ENCODE results near the gene CASP12.

CASP12 gene

DNA sequence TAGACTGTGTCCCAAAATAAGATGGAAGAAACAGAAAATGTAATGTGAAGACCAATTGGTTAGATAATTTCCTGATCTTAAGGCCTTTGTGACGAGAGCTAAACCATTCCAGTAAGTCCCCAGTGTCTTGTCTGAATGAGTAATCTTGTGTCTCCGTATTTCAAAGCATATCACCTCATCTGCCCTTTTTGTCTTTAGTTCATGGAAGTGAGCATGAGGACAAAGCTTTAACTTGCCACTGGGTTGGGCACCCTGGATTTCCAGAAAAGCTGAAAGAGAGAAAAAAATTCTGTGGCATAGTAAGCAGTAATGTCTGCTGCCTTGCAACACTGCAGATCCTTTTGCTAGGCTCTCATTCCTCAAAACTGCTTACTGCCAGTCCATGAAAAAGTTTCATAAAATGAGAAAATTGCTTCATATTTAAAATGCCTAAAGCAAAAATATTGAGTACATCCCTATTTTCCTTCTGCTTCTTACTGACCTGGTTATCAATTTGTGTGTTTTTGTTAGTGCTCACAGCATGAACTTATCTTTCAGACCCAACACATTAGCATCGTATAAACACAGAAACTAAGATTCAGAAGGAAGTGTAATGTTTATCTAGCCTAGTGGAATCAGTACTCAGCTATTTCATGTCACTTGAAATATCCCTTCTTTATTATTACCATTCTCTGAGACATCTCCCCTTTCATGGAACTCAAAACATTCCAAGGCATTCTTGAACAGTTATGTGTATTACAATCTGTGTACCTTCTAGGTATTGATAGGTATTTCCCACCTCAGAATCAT, 5.3 kb downstream of the CASP12 start:
- no peak overlapping the region for H3K4me3 ChIP-seq (ENCODE audit: low read depth, low read length)
- TF ChIP-seq, protein P1, sequence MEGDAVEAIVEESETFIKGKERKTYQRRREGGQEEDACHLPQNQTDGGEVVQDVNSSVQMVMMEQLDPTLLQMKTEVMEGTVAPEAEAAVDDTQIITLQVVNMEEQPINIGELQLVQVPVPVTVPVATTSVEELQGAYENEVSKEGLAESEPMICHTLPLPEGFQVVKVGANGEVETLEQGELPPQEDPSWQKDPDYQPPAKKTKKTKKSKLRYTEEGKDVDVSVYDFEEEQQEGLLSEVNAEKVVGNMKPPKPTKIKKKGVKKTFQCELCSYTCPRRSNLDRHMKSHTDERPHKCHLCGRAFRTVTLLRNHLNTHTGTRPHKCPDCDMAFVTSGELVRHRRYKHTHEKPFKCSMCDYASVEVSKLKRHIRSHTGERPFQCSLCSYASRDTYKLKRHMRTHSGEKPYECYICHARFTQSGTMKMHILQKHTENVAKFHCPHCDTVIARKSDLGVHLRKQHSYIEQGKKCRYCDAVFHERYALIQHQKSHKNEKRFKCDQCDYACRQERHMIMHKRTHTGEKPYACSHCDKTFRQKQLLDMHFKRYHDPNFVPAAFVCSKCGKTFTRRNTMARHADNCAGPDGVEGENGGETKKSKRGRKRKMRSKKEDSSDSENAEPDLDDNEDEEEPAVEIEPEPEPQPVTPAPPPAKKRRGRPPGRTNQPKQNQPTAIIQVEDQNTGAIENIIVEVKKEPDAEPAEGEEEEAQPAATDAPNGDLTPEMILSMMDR (IDR thresholded peaks at IDR 0.05; ENCODE audit: low read depth, low read length), result no peak

DNA sequence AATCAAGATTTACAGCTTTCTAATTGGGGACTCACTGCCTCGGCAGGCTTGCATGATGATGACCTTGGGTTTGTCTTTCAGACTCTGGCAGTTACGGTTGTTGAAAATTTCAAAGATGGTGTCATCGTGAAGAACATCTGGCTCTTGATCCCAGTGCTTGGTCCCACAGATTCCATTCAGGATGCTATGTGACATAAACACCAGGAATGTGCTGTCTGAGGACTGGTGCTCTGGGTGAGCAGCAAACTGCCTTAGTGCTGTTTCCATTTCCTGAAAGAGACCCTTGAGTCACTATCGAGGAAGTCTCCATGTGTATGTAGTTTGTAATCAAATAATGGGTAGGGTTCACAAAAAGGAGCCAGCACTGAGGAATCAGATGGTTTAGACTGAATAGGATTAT, 7.1 kb downstream of the CASP12 start:
- H3K4me3 ChIP-seq (ENCODE audit: low read depth, low read length), result no peak overlapping the region
- TF ChIP-seq, protein P1 (IDR thresholded peaks at IDR 0.05; ENCODE audit: low read depth, low read length), result no peak

- TF ChIP-seq, protein P1 (IDR thresholded peaks at IDR 0.05; ENCODE audit: low read depth, low read length), result no peak
- no peak overlapping the region for H3K4me3 ChIP-seq (ENCODE audit: low read depth, low read length)
Measured at GRCh38 chr11:104883342-104883741, 14.9 kb downstream of the CASP12 start.

- H3K4me3 ChIP-seq (ENCODE audit: low read depth, low read length), result no peak overlapping the region
- TF ChIP-seq, protein P1 (IDR thresholded peaks at IDR 0.05; ENCODE audit: low read depth, low read length), result no peak
Measured at GRCh38 chr11:104881117-104881794, 17.0 kb downstream of the CASP12 start.

DNA sequence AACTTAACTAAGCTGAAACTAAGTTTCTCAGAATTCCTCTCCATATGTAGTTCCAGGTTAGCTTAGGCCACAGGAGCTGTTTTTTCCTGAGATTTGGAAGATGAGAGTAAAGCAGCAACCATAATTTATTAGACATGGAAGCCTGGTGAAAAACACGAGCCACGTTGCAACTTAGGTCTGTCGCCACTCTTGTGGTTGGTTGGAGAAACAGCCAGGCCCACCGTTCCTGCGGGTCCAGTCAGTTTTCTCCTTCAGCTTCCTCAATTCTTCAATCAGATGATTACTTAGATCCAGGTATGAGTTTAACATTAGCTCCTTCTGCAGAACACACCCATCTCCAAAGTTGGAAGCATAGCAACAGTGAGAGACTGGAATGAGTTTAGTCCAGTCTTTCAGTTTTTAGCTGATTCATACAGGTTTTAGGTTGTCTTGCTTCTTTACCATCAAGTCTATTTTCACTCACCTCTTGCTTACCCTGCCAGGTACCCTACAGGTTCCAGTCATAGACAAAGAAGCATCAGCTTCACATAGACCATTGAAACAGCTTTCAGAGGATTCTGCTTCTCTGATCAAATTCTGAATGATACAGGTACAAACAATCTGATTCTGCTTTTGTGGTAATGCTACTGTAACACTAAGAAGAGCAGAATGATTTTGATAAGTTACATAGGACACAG, 18.6 kb downstream of the CASP12 start:
- TF ChIP-seq, protein P1 (IDR thresholded peaks at IDR 0.05; ENCODE audit: low read depth, low read length), result no peak
- no peak overlapping the region for H3K4me3 ChIP-seq (ENCODE audit: low read depth, low read length)

DNA sequence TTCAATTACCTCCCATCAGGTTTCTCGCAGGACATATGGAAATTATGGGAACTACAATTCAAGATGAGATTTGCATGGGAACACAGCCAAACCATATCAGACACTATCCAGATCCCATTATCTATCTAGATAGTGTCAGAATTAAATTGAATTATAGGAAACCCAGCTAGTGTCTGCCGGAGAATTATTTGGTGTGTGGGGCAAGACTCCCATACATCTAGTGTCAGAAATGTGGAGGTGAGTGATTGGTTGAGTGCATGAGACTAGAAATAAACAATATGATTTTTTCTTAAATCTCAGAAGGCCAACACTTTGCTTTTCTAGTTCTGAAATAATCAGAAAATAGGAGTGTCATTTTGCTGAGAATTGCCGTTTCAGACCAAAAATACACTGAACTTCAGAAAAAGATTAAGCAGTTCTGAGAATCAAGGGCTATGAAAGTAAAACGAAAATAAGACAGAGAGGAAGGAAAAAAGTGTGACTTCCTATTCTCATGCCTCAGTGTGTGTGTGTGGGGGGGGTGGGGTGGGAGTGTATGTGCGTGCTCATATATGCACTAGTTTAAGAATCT, 21.3 kb downstream of the CASP12 start:
- TF ChIP-seq, protein P1 (IDR thresholded peaks at IDR 0.05; ENCODE audit: low read depth, low read length), result no peak
- no peak overlapping the region for H3K4me3 ChIP-seq (ENCODE audit: low read depth, low read length)
